ENCODE measurements around the gene CD2BP2. TPM values are rescaled to one million over a fixed set of nuclear protein-coding genes. Genes with fewer than 3 reads are reported as not detected.
A peak's percentile ranks its signal among the peaks of the same experiment; 100 is the strongest.

The CD2BP2 gene
- total and polyA plus RNA-seq, 3 experiments from 2014 or later: 27.2 to 89.5 (median 84.5) TPM

DNA sequence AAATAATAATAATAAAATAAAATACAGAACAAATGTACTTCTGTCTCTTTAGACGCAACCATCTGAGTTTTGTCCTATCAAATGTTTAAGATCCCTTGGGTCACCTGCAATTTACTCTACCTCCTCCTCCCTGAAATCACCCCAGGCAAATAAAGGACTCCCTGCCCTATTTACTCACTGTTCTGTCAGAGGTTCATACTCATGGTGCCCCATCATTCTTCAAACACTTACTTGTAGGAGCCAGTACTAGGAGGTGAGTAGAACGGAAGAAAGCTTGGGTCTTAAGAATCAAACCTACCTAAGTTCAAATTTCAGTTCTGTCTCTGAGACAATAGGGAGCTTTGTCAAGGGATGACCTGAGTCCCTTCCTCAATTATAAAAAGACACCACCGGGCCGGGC, 11.4 kb upstream of the CD2BP2 start:
- DNase-seq: no peak
- Mint-ChIP-seq H3K9me3 (no peaks in the 10 kb centered on the region), H3K4me1 (peaks cover 40 to 58% (median 53%) of the 10 kb centered on the region in 3 donors), H3K4me3 (peak overlapping the region; percentile 38 to 91 (median 85)), H3K27me3 (peaks cover 0 to 2% of the 10 kb centered on the region in 2 donors), H3K27ac (peak overlapping the region in 7 of 8 donors; percentile 24 to 95 (median 61)), H3K36me3 (peaks cover 3 to 50% (median 15%) of the 10 kb centered on the region in 3 donors)
- Histone ChIP-seq H3K4me1 (ENCODE audit: insufficient read depth, low read length) (peaks cover 29% of the 10 kb centered on the region), H3K36me3 (ENCODE audit: insufficient read depth, low read length) (peaks cover 12% of the 10 kb centered on the region), H3K4me3 (ENCODE audit: low read length) (no peak overlapping the region), H3K9me3 (ENCODE audit: low read length) (no peaks in the 10 kb centered on the region), H3K27me3 (ENCODE audit: insufficient read depth, low read length, poor library complexity, severe bottlenecking) (no peaks in the 10 kb centered on the region), H3K27ac (ENCODE audit: low read depth, low read length) (no peak overlapping the region)
- ChIA-PET POLR2A (interaction anchor here (1.6 kb wide), 1 partner anchor 16 kb away, joined by 3 read pairs; the partner anchor contains the start of gene SEPTIN1), CTCF (interaction anchor here (0.7 to 2.1 kb wide), 2 partner anchors 43 to 223 kb away, joined by 3 to 5 read pairs; no protein-coding TSS in a partner anchor)

- CTCF ChIA-PET: interaction anchor here (0.7 to 2.1 kb wide), 3 partner anchors 10 to 45 kb away, joined by 3 to 5 read pairs (median 3); partner anchors contain the start of genes CD2BP2 and ZNF48
- no peaks in the 10 kb centered on the region for H3K9me3 Mint-ChIP-seq
Measured at GRCh38 chr16:30365200-30365599, 10.1 kb upstream of the CD2BP2 start.

DNA sequence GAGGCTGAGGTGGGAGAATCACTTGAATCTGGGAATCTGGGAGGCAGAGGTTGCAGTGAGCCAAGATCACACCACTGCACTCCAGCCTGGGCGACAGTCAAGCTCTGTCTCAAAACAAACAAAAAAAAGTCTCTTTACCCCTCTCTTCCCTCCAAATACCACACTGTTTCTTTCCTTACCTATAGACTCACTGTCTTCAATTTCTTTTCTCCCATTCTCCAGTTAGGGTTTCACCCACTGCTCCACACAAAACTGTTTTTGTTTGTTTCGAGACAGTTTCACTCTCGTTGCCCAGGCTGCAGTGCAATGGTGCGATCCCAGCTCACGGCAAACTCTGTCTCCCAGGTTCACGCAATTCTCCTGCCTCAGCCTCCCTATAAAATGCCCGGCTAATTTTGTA, 6.1 kb upstream of the CD2BP2 start:
- DNase-seq: no peak
- H3K36me3 ChIP-seq (ENCODE audit: insufficient read depth, low read length): peaks cover 12% of the 10 kb centered on the region
- CTCF ChIA-PET: no interaction called here
- Mint-ChIP-seq H3K27ac (peak overlapping the region in 1 of 8 donors; percentile 6), H3K4me1 (peaks cover 8 to 23% (median 17%) of the 10 kb centered on the region in 3 donors), H3K36me3 (peaks cover 3 to 73% (median 17%) of the 10 kb centered on the region in 3 donors), H3K9me3 (no peaks in the 10 kb centered on the region), H3K4me3 (no peak overlapping the region), H3K27me3 (no peaks in the 10 kb centered on the region)
- peaks cover under 1% of the 10 kb centered on the region for H3K4me1 ChIP-seq (ENCODE audit: insufficient read depth, low read length)
- H3K27me3 ChIP-seq (ENCODE audit: insufficient read depth, low read length, poor library complexity, severe bottlenecking): no peaks in the 10 kb centered on the region
- no peak overlapping the region for H3K4me3 ChIP-seq (ENCODE audit: low read length)
- no peak overlapping the region for H3K27ac ChIP-seq (ENCODE audit: low read depth, low read length)
- POLR2A ChIA-PET: no interaction called here
- no peaks in the 10 kb centered on the region for H3K9me3 ChIP-seq (ENCODE audit: low read length)

More at GRCh38 chr16:30365200-30365599, 10.1 kb upstream of the CD2BP2 start:
- Histone ChIP-seq H3K4me3 (ENCODE audit: low read length) (no peak overlapping the region), H3K27ac (ENCODE audit: low read depth, low read length) (no peak overlapping the region), H3K27me3 (ENCODE audit: insufficient read depth, low read length, poor library complexity, severe bottlenecking) (no peaks in the 10 kb centered on the region), H3K36me3 (ENCODE audit: insufficient read depth, low read length) (peaks cover 12% of the 10 kb centered on the region), H3K4me1 (ENCODE audit: insufficient read depth, low read length) (peaks cover 24% of the 10 kb centered on the region), H3K9me3 (ENCODE audit: low read length) (no peaks in the 10 kb centered on the region)
- POLR2A ChIA-PET: interaction anchor here (0.8 to 1.6 kb wide), 2 partner anchors 17 to 30 kb away, joined by 3 read pairs; partner anchors contain the start of gene SEPTIN1
- peaks cover 33 to 50% (median 45%) of the 10 kb centered on the region in 3 donors for H3K4me1 Mint-ChIP-seq
- no peak for DNase-seq
- H3K27ac Mint-ChIP-seq: peak overlapping the region in 2 of 8 donors; percentile 3 to 71
- H3K27me3 Mint-ChIP-seq: no peaks in the 10 kb centered on the region
- H3K36me3 Mint-ChIP-seq: peaks cover 3 to 58% (median 18%) of the 10 kb centered on the region in 3 donors
- H3K4me3 Mint-ChIP-seq: no peak overlapping the region

DNA sequence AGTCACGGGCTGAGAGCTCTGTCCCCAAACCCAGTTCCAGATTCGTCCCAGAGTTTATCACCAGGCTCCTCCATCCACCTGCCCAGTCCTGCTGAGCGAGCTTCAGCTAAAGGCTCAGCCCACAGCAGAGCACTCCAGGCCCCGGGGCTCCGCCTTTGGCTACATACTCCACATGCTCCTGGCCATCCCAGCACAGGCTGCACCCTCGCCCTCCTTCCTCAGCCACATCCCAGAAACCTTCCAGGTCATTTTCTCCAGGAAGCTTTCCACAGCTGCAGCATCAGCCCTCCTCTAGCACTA, 4.7 kb upstream of the CD2BP2 start:
- DNase-seq: no peak
- no peaks in the 10 kb centered on the region for H3K27me3 ChIP-seq (ENCODE audit: insufficient read depth, low read length, poor library complexity, severe bottlenecking)
- peaks cover 10% of the 10 kb centered on the region for H3K4me1 ChIP-seq (ENCODE audit: insufficient read depth, low read length)
- H3K4me3 ChIP-seq (ENCODE audit: low read length): no peak overlapping the region
- H3K4me1 Mint-ChIP-seq: peaks cover 15 to 24% (median 21%) of the 10 kb centered on the region in 3 donors
- H3K36me3 ChIP-seq (ENCODE audit: insufficient read depth, low read length): peaks cover 5% of the 10 kb centered on the region
- CTCF ChIA-PET: interaction anchor here (0.6 to 1.3 kb wide), 2 partner anchors 50 to 732 kb away, joined by 3 to 4 read pairs; no protein-coding TSS in a partner anchor
- no peaks in the 10 kb centered on the region for H3K9me3 Mint-ChIP-seq
- no peak overlapping the region for H3K27ac ChIP-seq (ENCODE audit: low read depth, low read length)
- H3K9me3 ChIP-seq (ENCODE audit: low read length): no peaks in the 10 kb centered on the region
- POLR2A ChIA-PET: no interaction called here
- H3K36me3 Mint-ChIP-seq: peaks cover 3 to 67% (median 15%) of the 10 kb centered on the region in 3 donors
- peak overlapping the region in 2 of 8 donors; percentile 32 to 50 for H3K27ac Mint-ChIP-seq
- H3K4me3 Mint-ChIP-seq: peak overlapping the region in 1 of 7 donors; percentile 17
- H3K27me3 Mint-ChIP-seq: no peaks in the 10 kb centered on the region

GRCh38 chr16:30358990-30359870, 4.1 kb upstream of the CD2BP2 start:
- Mint-ChIP-seq H3K36me3 (peaks cover 3 to 66% (median 15%) of the 10 kb centered on the region in 3 donors), H3K9me3 (no peaks in the 10 kb centered on the region), H3K4me3 (no peak overlapping the region), H3K4me1 (peaks cover 19 to 23% (median 22%) of the 10 kb centered on the region in 3 donors), H3K27ac (peak overlapping the region in 2 of 8 donors; percentile 41 to 72), H3K27me3 (no peaks in the 10 kb centered on the region)
- ChIA-PET CTCF (interaction anchor here (1.2 to 1.3 kb wide), 2 partner anchors 50 to 51 kb away, joined by 4 to 5 read pairs; no protein-coding TSS in a partner anchor), POLR2A (interaction anchor here (2.1 kb wide), 1 partner anchor 12 kb away, joined by 6 read pairs; no protein-coding TSS in a partner anchor)
- H3K27me3 ChIP-seq (ENCODE audit: insufficient read depth, low read length, poor library complexity, severe bottlenecking): no peaks in the 10 kb centered on the region
- H3K4me3 ChIP-seq (ENCODE audit: low read length): no peak overlapping the region
- H3K36me3 ChIP-seq (ENCODE audit: insufficient read depth, low read length): peaks cover 5% of the 10 kb centered on the region
- no peaks in the 10 kb centered on the region for H3K9me3 ChIP-seq (ENCODE audit: low read length)
- peaks cover 13% of the 10 kb centered on the region for H3K4me1 ChIP-seq (ENCODE audit: insufficient read depth, low read length)
- no peak overlapping the region for H3K27ac ChIP-seq (ENCODE audit: low read depth, low read length)
- DNase-seq: no peak

GRCh38 chr16:30358577-30358936, 3.4 kb upstream of the CD2BP2 start:
- H3K36me3 ChIP-seq (ENCODE audit: insufficient read depth, low read length): peaks cover 10% of the 10 kb centered on the region
- peak overlapping the region in 1 of 8 donors; percentile 22 for H3K27ac Mint-ChIP-seq
- no peaks in the 10 kb centered on the region for H3K9me3 ChIP-seq (ENCODE audit: low read length)
- peaks cover 3 to 68% (median 15%) of the 10 kb centered on the region in 3 donors for H3K36me3 Mint-ChIP-seq
- no peaks in the 10 kb centered on the region for H3K9me3 Mint-ChIP-seq
- H3K4me1 ChIP-seq (ENCODE audit: insufficient read depth, low read length): peaks cover 20% of the 10 kb centered on the region
- no peak overlapping the region for H3K27ac ChIP-seq (ENCODE audit: low read depth, low read length)
- POLR2A ChIA-PET: interaction anchor here (2.1 kb wide), 1 partner anchor 12 kb away, joined by 6 read pairs; no protein-coding TSS in a partner anchor
- peaks cover 22 to 29% (median 28%) of the 10 kb centered on the region in 3 donors for H3K4me1 Mint-ChIP-seq
- CTCF ChIA-PET: interaction anchor here (1.2 to 2.6 kb wide), 2 partner anchors 13 to 51 kb away, joined by 5 to 8 read pairs; partner anchors contain the start of gene TBC1D10B
- no peak for DNase-seq
- no peaks in the 10 kb centered on the region for H3K27me3 ChIP-seq (ENCODE audit: insufficient read depth, low read length, poor library complexity, severe bottlenecking)
- H3K27me3 Mint-ChIP-seq: no peaks in the 10 kb centered on the region
- no peak overlapping the region for H3K4me3 Mint-ChIP-seq
- no peak overlapping the region for H3K4me3 ChIP-seq (ENCODE audit: low read length)

DNA sequence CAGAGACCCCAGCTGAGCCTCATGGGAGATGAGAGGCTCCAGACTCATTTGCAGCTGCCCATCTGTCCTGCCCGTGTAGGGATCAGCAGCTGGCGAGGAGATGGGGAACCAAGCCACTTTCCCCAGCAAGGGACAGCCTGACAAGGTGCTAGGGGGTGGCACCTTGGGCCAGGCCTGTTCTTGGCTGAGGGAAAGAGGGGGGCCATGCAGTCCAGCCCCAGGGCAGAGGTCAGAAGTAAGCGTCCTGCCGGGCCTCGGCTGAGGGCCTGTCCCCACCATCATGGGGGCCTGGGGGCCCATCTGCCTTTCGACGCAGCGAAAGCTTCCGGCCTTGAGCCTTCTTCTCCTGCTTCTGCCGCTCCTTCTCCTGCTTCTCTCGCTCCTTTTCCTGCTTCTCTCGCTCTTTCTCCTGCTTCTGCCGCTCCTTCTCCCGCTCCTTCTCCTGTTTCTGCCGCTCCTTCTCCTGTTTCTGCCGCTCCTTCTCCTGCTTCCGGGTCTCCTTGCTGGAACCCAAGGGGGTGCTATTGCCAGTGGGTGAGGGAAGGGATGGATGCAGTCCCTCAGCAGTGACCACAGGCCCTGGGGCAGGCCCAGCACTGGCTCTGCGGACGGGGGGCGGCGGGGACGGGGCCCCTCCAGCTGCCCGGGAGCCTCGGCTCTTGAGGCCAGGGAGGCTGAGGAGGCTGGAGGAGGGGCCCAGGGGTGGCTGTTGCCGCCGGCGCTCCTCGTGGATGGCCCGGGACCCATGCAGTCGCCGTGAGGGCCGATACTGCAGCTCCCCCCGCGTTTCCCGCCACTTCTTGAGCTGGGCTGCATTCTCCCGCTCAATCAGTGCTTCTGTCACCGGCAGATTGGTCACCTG, 2.8 kb upstream of the CD2BP2 start:
- H3K27me3 Mint-ChIP-seq: no peaks in the 10 kb centered on the region
- H3K27ac ChIP-seq (ENCODE audit: low read depth, low read length): no peak overlapping the region
- H3K36me3 ChIP-seq (ENCODE audit: insufficient read depth, low read length): peaks cover 16% of the 10 kb centered on the region
- H3K27me3 ChIP-seq (ENCODE audit: insufficient read depth, low read length, poor library complexity, severe bottlenecking): no peaks in the 10 kb centered on the region
- H3K4me1 ChIP-seq (ENCODE audit: insufficient read depth, low read length): peaks cover 24% of the 10 kb centered on the region
- no peaks in the 10 kb centered on the region for H3K9me3 ChIP-seq (ENCODE audit: low read length)
- H3K4me3 ChIP-seq (ENCODE audit: low read length): no peak overlapping the region
- ChIA-PET CTCF (interaction anchor here (1.2 to 2.6 kb wide), 2 partner anchors 13 to 52 kb away, joined by 5 to 8 read pairs; partner anchors contain the start of gene TBC1D10B), POLR2A (interaction anchor here (2.1 kb wide), 1 partner anchor 13 kb away, joined by 6 read pairs; no protein-coding TSS in a partner anchor)
- peak in 1 of 5 donors; percentile 42 for DNase-seq
- peaks cover under 1 to 68% (median 8%) of the 10 kb centered on the region in 3 donors for H3K36me3 Mint-ChIP-seq
- H3K4me1 Mint-ChIP-seq: peaks cover 22 to 35% (median 28%) of the 10 kb centered on the region in 3 donors
- H3K9me3 Mint-ChIP-seq: no peaks in the 10 kb centered on the region
- peak overlapping the region in 2 of 8 donors; percentile 50 to 94 for H3K27ac Mint-ChIP-seq
- H3K4me3 Mint-ChIP-seq: peak overlapping the region in 1 of 7 donors; percentile 76
